CD8-positive, alpha-beta memory T cell (primary cell): ENCODE data around the gene CABP4. TPM values are rescaled to one million over a fixed set of nuclear protein-coding genes. Genes with fewer than 3 reads are reported as not detected.

Source experiments
- CTCF ChIA-PET: fragments of 350-600 bp; sonication (Branson Sonifier 250); formaldehyde crosslinking; loops from one replicate; lab custom pipeline; 2021; ENCODE audit warnings: antibody characterized with exemption; lab: Charles Lee
- POLR2A ChIA-PET: fragments of 350-600 bp; sonication (Branson Sonifier 250); formaldehyde crosslinking; loops from one replicate; lab custom pipeline; 2021; ENCODE audit warnings: antibody characterized with exemption; lab: Charles Lee
- DNase-seq, 5 donors: peaks; one replicate each; pipeline versions ENCODE4 v3.0.0 to v3.0.0-alpha.2; 2020 to 2022; ENCODE audit warnings: mixed read lengths in 1 of 5
- H3K27ac ChIP-seq: one replicate; pipeline ENCODE4 v1.7.0; 2013; ENCODE audit warnings: low read depth, mild to moderate bottlenecking, low read length, moderate library complexity
- H3K27me3 ChIP-seq: 2 replicates; pipeline ENCODE4 v1.7.0; 2013; ENCODE audit warnings: low read length, mild to moderate bottlenecking; ENCODE audit not compliant: insufficient read depth, poor library complexity, severe bottlenecking
- H3K36me3 ChIP-seq: 2 replicates; pipeline ENCODE4 v1.7.0; 2013; ENCODE audit warnings: mild to moderate bottlenecking, low read length, moderate library complexity; ENCODE audit not compliant: insufficient read depth
- H3K4me1 ChIP-seq: 2 replicates; pipeline ENCODE4 v1.7.0; 2013; ENCODE audit warnings: mild to moderate bottlenecking, low read length, moderate library complexity; ENCODE audit not compliant: insufficient read depth
- H3K4me3 ChIP-seq: 2 replicates; pipeline ENCODE4 v1.7.0; 2013; ENCODE audit warnings: mild to moderate bottlenecking, low read length
- H3K9me3 ChIP-seq: 2 replicates; pipeline ENCODE4 v1.7.0; 2013; ENCODE audit warnings: mild to moderate bottlenecking, low read length
- H3K27ac Mint-ChIP-seq, 8 donors: one replicate each; pipeline ENCODE4 v1.8.0; 2020 to 2021; ENCODE audit warnings: mixed read lengths in 8 of 8, mild to moderate bottlenecking in 6 of 8, inconsistent platforms in 3 of 8, moderate library complexity in 3 of 8
- H3K27me3 Mint-ChIP-seq, 2 donors: one replicate each; pipeline ENCODE4 v1.8.0; 2020 to 2021; ENCODE audit warnings: mixed read lengths in 2 of 2, mild to moderate bottlenecking in 1 of 2, moderate library complexity in 1 of 2
- H3K36me3 Mint-ChIP-seq, 3 donors: one replicate each; pipeline ENCODE4 v1.8.0; 2020 to 2021; ENCODE audit warnings: mixed read lengths in 3 of 3, inconsistent platforms in 1 of 3, mild to moderate bottlenecking in 1 of 3
- H3K4me1 Mint-ChIP-seq, 3 donors: one replicate each; pipeline ENCODE4 v1.8.0; 2020 to 2021; ENCODE audit warnings: mixed read lengths in 3 of 3, inconsistent platforms in 1 of 3, mild to moderate bottlenecking in 1 of 3
- H3K4me3 Mint-ChIP-seq, 7 donors: one replicate each; pipeline ENCODE4 v1.8.0; 2020 to 2021; ENCODE audit warnings: mixed read lengths in 7 of 7, mild to moderate bottlenecking in 6 of 7, moderate library complexity in 4 of 7, inconsistent platforms in 2 of 7
- H3K9me3 Mint-ChIP-seq, 5 donors: one replicate each; pipeline ENCODE4 v1.8.0; 2020 to 2022; ENCODE audit warnings: mixed read lengths in 5 of 5, mild to moderate bottlenecking in 3 of 5, moderate library complexity in 2 of 5, inconsistent platforms in 1 of 5
- polyA plus RNA-seq: library from polyadenylated mRNA; unstranded; fragments of 300-500 nt; fragmentation: Illumina TruSeq; gene quantifications from one replicate; pipeline ENCODE4 v1.2.3, GENCODE V29; 2021
- total RNA-seq, 2 experiments: library from RNA; stranded (reverse); gene quantifications; one replicate each; pipeline ENCODE4 v1.2.3, GENCODE V29; 2021

Gene CABP4
- total RNA-seq (under 1 TPM; 0.28 to 0.33 TPM), polyA plus RNA-seq (0.36 TPM)

- Histone ChIP-seq H3K36me3 (no peaks in the 10 kb centered on the region), H3K9me3 (no peaks in the 10 kb centered on the region), H3K4me3 (no peak within 1 kb of the TSS), H3K27me3 (no peaks in the 10 kb centered on the region), H3K27ac (no peak within 1 kb of the TSS), H3K4me1 (peaks cover 8% of the 10 kb centered on the region)
- H3K27me3 Mint-ChIP-seq, result peaks cover 0 to 3% of the 10 kb centered on the region in 2 donors
- ChIA-PET POLR2A (interaction anchor here (0.6 to 1.6 kb wide), 2 partner anchors 26 to 42 kb away, joined by 5 read pairs; no protein-coding TSS in a partner anchor), CTCF (interaction anchor here (0.8 kb wide), 1 partner anchor 15 kb away, joined by 3 read pairs; no protein-coding TSS in a partner anchor)
- DNase-seq, result no peak
- peaks cover 3 to 10% (median 4%) of the 10 kb centered on the region in 3 donors for H3K4me1 Mint-ChIP-seq
- H3K27ac Mint-ChIP-seq, result peak within 1 kb of the TSS in 1 of 8 donors; percentile 77
- no peaks in the 10 kb centered on the region for H3K9me3 Mint-ChIP-seq
- no peak within 1 kb of the TSS for H3K4me3 Mint-ChIP-seq
- no peaks in the 10 kb centered on the region for H3K36me3 Mint-ChIP-seq
These were observed at the start of gene CABP4 for GRCh38 chr11:67455054-67455453. Gene CABP4, plus strand, starts transcription at chr11:67455354. Its CDS starts 70 bp downstream, at chr11:67455424.

- ChIA-PET POLR2A (interaction anchor here (0.6 to 5.6 kb wide), 8 partner anchors 8 to 128 kb away, joined by 3 to 203 read pairs (median 18); partner anchors contain the start of genes PTPRCAP, RPS6KB2 and TMEM134), CTCF (interaction anchor here (1.0 to 5.7 kb wide), 5 partner anchors 11 to 79 kb away, joined by 3 to 108 read pairs (median 14); partner anchors contain the start of genes CARNS1 and PTPRCAP)
- H3K27ac ChIP-seq, result no peak overlapping the region
- H3K36me3 Mint-ChIP-seq, result peaks cover 6 to 59% (median 9%) of the 10 kb centered on the region in 3 donors
- H3K4me3 Mint-ChIP-seq, result peak overlapping the region; percentile 95 to 99 (median 98)
- no peaks in the 10 kb centered on the region for H3K9me3 ChIP-seq
- peaks cover 0 to 2% of the 10 kb centered on the region in 2 donors for H3K27me3 Mint-ChIP-seq
- DNase-seq, result no peak
- peak overlapping the region; percentile 72 to 99 (median 94) for H3K27ac Mint-ChIP-seq
- no peaks in the 10 kb centered on the region for H3K9me3 Mint-ChIP-seq
- peaks cover 12% of the 10 kb centered on the region for H3K36me3 ChIP-seq
- H3K4me3 ChIP-seq, result peak overlapping the region; percentile 82
- no peaks in the 10 kb centered on the region for H3K27me3 ChIP-seq
- peaks cover 56 to 83% (median 62%) of the 10 kb centered on the region in 3 donors for H3K4me1 Mint-ChIP-seq
- H3K4me1 ChIP-seq, result peaks cover 82% of the 10 kb centered on the region
These were observed 49.3 kb upstream of the CABP4 start for GRCh38 chr11:67405688-67406339.

- CTCF ChIA-PET, result interaction anchor here (0.9 to 1.3 kb wide), 4 partner anchors 19 to 99 kb away, joined by 3 to 6 read pairs (median 4); partner anchors contain the start of genes PITPNM1 and PTPRCAP
- POLR2A ChIA-PET, result interaction anchor here (0.8 to 3.8 kb wide), 9 partner anchors 12 to 135 kb away, joined by 3 to 77 read pairs (median 5); partner anchors contain the start of genes AIP, POLD4 and PTPRCAP
- Histone ChIP-seq H3K36me3 (peaks cover 12% of the 10 kb centered on the region), H3K27me3 (no peaks in the 10 kb centered on the region), H3K4me1 (peaks cover 86% of the 10 kb centered on the region), H3K9me3 (no peaks in the 10 kb centered on the region), H3K27ac (no peak overlapping the region), H3K4me3 (peak overlapping the region; percentile 82)
- Mint-ChIP-seq H3K27ac (peak overlapping the region; percentile 72 to 98 (median 92)), H3K36me3 (peaks cover 6 to 57% (median 9%) of the 10 kb centered on the region in 3 donors), H3K27me3 (peaks cover 0 to 2% of the 10 kb centered on the region in 2 donors), H3K4me1 (peaks cover 62 to 87% (median 69%) of the 10 kb centered on the region in 3 donors), H3K9me3 (no peaks in the 10 kb centered on the region), H3K4me3 (peak overlapping the region; percentile 95 to 99 (median 98))
- DNase-seq, result no peak
These were observed 48.7 kb upstream of the CABP4 start for GRCh38 chr11:67406420-67406968.

- Histone ChIP-seq H3K9me3 (no peaks in the 10 kb centered on the region), H3K27ac (peak overlapping the region; percentile 57), H3K4me3 (peak overlapping the region; percentile 82), H3K27me3 (no peaks in the 10 kb centered on the region), H3K4me1 (peaks cover 90% of the 10 kb centered on the region), H3K36me3 (peaks cover 12% of the 10 kb centered on the region)
- H3K4me1 Mint-ChIP-seq, result peaks cover 69 to 91% (median 75%) of the 10 kb centered on the region in 3 donors
- H3K36me3 Mint-ChIP-seq, result peaks cover 6 to 57% (median 9%) of the 10 kb centered on the region in 3 donors
- peaks cover 0 to 2% of the 10 kb centered on the region in 2 donors for H3K27me3 Mint-ChIP-seq
- H3K4me3 Mint-ChIP-seq, result peak overlapping the region; percentile 95 to 99 (median 98)
- ChIA-PET CTCF (interaction anchor here (0.6 to 2.4 kb wide), 6 partner anchors 14 to 98 kb away, joined by 3 to 14 read pairs (median 4); partner anchors contain the start of genes PITPNM1 and PTPRCAP), POLR2A (interaction anchor here (0.5 to 3.8 kb wide), 13 partner anchors 12 to 135 kb away, joined by 3 to 77 read pairs (median 4); partner anchors contain the start of genes AIP, POLD4 and PTPRCAP)
- peak overlapping the region; percentile 72 to 98 (median 92) for H3K27ac Mint-ChIP-seq
- DNase-seq, result peak in 1 of 5 donors; percentile 45
- H3K9me3 Mint-ChIP-seq, result no peaks in the 10 kb centered on the region
These were observed 48.0 kb upstream of the CABP4 start for GRCh38 chr11:67406969-67407687.

GRCh38 chr11:67407688-67408163, 47.4 kb upstream of the CABP4 start:
- peak overlapping the region; percentile 57 for H3K27ac ChIP-seq
- no peaks in the 10 kb centered on the region for H3K27me3 ChIP-seq
- Mint-ChIP-seq H3K9me3 (no peaks in the 10 kb centered on the region), H3K27ac (peak overlapping the region; percentile 72 to 98 (median 92)), H3K4me1 (peaks cover 75 to 93% (median 81%) of the 10 kb centered on the region in 3 donors), H3K4me3 (peak overlapping the region; percentile 95 to 99 (median 98)), H3K27me3 (peaks cover 0 to 2% of the 10 kb centered on the region in 2 donors), H3K36me3 (peaks cover 6 to 57% (median 9%) of the 10 kb centered on the region in 3 donors)
- no peaks in the 10 kb centered on the region for H3K9me3 ChIP-seq
- peaks cover 90% of the 10 kb centered on the region for H3K4me1 ChIP-seq
- CTCF ChIA-PET, result interaction anchor here (0.6 to 2.4 kb wide), 10 partner anchors 11 to 97 kb away, joined by 3 to 14 read pairs (median 6); partner anchors contain the start of genes PITPNM1 and PTPRCAP
- H3K36me3 ChIP-seq, result peaks cover 12% of the 10 kb centered on the region
- H3K4me3 ChIP-seq, result peak overlapping the region; percentile 82
- no peak for DNase-seq
- POLR2A ChIA-PET, result interaction anchor here (0.5 to 3.8 kb wide), 13 partner anchors 11 to 136 kb away, joined by 3 to 77 read pairs (median 5); partner anchors contain the start of genes AIP, POLD4, PTPRCAP and RPS6KB2

GRCh38 chr11:67408437-67409200, 46.5 kb upstream of the CABP4 start:
- DNase-seq, result peak in 1 of 5 donors; percentile 44
- CTCF ChIA-PET, result interaction anchor here (1.0 to 2.4 kb wide), 14 partner anchors 10 to 57 kb away, joined by 3 to 14 read pairs (median 4); partner anchors contain the start of genes PTPRCAP, RAD9A and RPS6KB2
- H3K36me3 Mint-ChIP-seq, result peaks cover 6 to 55% (median 9%) of the 10 kb centered on the region in 3 donors
- Histone ChIP-seq H3K4me3 (peak overlapping the region; percentile 82), H3K36me3 (peaks cover 12% of the 10 kb centered on the region), H3K4me1 (peaks cover 90% of the 10 kb centered on the region), H3K27ac (peak overlapping the region; percentile 57), H3K9me3 (no peaks in the 10 kb centered on the region), H3K27me3 (no peaks in the 10 kb centered on the region)
- peaks cover 0 to 2% of the 10 kb centered on the region in 2 donors for H3K27me3 Mint-ChIP-seq
- H3K4me3 Mint-ChIP-seq, result peak overlapping the region; percentile 95 to 99 (median 98)
- peaks cover 76 to 94% (median 82%) of the 10 kb centered on the region in 3 donors for H3K4me1 Mint-ChIP-seq
- POLR2A ChIA-PET, result interaction anchor here (1.0 to 3.8 kb wide), 12 partner anchors 9 to 74 kb away, joined by 3 to 77 read pairs (median 6); partner anchors contain the start of genes AIP, POLD4, PTPRCAP and RAD9A
- H3K27ac Mint-ChIP-seq, result peak overlapping the region; percentile 72 to 98 (median 92)
- H3K9me3 Mint-ChIP-seq, result no peaks in the 10 kb centered on the region
